ENCODE measurements around the gene ADORA1.

DNA sequence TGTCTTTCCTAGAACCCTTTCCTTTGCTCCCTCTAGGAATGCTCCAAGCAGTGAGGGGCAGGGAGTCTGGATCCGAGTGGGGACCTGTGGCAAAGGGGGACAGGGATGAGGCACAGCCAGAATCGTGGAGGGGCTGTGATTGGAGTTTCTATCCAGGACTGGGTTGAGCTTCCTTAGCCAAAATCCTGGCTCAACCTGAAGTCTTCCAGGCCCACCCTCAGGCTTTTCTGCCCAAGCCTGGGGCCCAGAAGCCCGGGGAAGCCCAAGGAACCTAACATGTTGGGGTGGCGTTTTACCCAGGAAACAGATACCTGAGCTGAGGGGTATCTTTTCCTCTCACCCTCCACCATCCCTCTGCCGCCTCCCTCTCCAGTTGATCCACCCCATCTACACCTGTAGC lies 47.1 kb upstream of the ADORA1 start:
- TF ChIP-seq, protein P1, sequence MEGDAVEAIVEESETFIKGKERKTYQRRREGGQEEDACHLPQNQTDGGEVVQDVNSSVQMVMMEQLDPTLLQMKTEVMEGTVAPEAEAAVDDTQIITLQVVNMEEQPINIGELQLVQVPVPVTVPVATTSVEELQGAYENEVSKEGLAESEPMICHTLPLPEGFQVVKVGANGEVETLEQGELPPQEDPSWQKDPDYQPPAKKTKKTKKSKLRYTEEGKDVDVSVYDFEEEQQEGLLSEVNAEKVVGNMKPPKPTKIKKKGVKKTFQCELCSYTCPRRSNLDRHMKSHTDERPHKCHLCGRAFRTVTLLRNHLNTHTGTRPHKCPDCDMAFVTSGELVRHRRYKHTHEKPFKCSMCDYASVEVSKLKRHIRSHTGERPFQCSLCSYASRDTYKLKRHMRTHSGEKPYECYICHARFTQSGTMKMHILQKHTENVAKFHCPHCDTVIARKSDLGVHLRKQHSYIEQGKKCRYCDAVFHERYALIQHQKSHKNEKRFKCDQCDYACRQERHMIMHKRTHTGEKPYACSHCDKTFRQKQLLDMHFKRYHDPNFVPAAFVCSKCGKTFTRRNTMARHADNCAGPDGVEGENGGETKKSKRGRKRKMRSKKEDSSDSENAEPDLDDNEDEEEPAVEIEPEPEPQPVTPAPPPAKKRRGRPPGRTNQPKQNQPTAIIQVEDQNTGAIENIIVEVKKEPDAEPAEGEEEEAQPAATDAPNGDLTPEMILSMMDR (IDR thresholded peaks at IDR 0.05; ENCODE audit: insufficient read depth, low read length), result no peak
- TF ChIP-seq, protein P2, sequence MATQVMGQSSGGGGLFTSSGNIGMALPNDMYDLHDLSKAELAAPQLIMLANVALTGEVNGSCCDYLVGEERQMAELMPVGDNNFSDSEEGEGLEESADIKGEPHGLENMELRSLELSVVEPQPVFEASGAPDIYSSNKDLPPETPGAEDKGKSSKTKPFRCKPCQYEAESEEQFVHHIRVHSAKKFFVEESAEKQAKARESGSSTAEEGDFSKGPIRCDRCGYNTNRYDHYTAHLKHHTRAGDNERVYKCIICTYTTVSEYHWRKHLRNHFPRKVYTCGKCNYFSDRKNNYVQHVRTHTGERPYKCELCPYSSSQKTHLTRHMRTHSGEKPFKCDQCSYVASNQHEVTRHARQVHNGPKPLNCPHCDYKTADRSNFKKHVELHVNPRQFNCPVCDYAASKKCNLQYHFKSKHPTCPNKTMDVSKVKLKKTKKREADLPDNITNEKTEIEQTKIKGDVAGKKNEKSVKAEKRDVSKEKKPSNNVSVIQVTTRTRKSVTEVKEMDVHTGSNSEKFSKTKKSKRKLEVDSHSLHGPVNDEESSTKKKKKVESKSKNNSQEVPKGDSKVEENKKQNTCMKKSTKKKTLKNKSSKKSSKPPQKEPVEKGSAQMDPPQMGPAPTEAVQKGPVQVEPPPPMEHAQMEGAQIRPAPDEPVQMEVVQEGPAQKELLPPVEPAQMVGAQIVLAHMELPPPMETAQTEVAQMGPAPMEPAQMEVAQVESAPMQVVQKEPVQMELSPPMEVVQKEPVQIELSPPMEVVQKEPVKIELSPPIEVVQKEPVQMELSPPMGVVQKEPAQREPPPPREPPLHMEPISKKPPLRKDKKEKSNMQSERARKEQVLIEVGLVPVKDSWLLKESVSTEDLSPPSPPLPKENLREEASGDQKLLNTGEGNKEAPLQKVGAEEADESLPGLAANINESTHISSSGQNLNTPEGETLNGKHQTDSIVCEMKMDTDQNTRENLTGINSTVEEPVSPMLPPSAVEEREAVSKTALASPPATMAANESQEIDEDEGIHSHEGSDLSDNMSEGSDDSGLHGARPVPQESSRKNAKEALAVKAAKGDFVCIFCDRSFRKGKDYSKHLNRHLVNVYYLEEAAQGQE (IDR thresholded peaks at IDR 0.05; ENCODE audit: insufficient replicate concordance, low read depth), result no peak
- no peak for TF ChIP-seq SPI1 (IDR thresholded peaks at IDR 0.05; ENCODE audit: borderline replicate concordance, low read depth)
- no peak for TF ChIP-seq POLR2AphosphoS5 (IDR thresholded peaks at IDR 0.05; ENCODE audit: low read depth)
- no peak for TF ChIP-seq GABPA (IDR thresholded peaks at IDR 0.05; ENCODE audit: low read depth)
